Colonic mucosa (tissue), 4 donors: ENCODE data around the gene KCNJ14. TPM values are rescaled to one million over a fixed set of nuclear protein-coding genes. Genes with fewer than 3 reads are reported as not detected.
A peak's percentile ranks its signal among the peaks of the same experiment; 100 is the strongest.

ENCODE experiments used
- DNase-seq: peaks from one replicate; pipeline ENCODE4 v3.0.0-alpha.2; 2020
- H3K27ac ChIP-seq: fragments of 200-600 bp; one replicate; pipeline ENCODE4 v1.8.0; 2021
- H3K27me3 ChIP-seq: fragments of 200-600 bp; one replicate; pipeline ENCODE4 v1.8.0; 2021
- H3K36me3 ChIP-seq: fragments of 200-600 bp; one replicate; pipeline ENCODE4 v1.8.0; 2021
- H3K4me1 ChIP-seq: fragments of 200-600 bp; one replicate; pipeline ENCODE4 v1.8.0; 2021; ENCODE audit warnings: mild to moderate bottlenecking
- H3K4me3 ChIP-seq: fragments of 200-600 bp; one replicate; pipeline ENCODE4 v1.8.0; 2021
- H3K9ac ChIP-seq, 2 donors: one replicate each; pipeline ENCODE4 v1.7.0; 2013; ENCODE audit warnings: control low read depth in 2 of 2, low read depth in 2 of 2, low read length in 2 of 2
- H3K9me3 ChIP-seq: fragments of 200-600 bp; one replicate; pipeline ENCODE4 v1.8.0; 2021
- intact Hi-C: fragments of 100-400 bp; cut with DNase I; formaldehyde crosslinking; loops from one replicate; pipeline ENCODE4 v1.14.1; 2022
- total RNA-seq, 2 donors: library from RNA; stranded (reverse); fragmentation: NEBNext Ultra II Directional in 1 of 2; extraction: Animal tissue kit (Norgen Biotek cat#: 25700) in 1 of 2; gene quantifications; one replicate each; pipeline ENCODE4 v1.2.1, GENCODE V29; 2021
- TF ChIP-seq, protein P1 (sequence below): fragments of 200-600 bp; IDR thresholded peaks from one replicate; pipeline ENCODE4 v1.8.0; 2022; ENCODE audit warnings: antibody characterized with exemption, mild to moderate bottlenecking
- donor health status: healthy.
- donor health status: DM: no; HTN: no; CAD: no.
- donor health status: DM: no; HTN: no; CAD: no.

KCNJ14 gene
- total RNA-seq, 2 donors from 2014 or later, result 0.35 to 0.99 TPM

DNA sequence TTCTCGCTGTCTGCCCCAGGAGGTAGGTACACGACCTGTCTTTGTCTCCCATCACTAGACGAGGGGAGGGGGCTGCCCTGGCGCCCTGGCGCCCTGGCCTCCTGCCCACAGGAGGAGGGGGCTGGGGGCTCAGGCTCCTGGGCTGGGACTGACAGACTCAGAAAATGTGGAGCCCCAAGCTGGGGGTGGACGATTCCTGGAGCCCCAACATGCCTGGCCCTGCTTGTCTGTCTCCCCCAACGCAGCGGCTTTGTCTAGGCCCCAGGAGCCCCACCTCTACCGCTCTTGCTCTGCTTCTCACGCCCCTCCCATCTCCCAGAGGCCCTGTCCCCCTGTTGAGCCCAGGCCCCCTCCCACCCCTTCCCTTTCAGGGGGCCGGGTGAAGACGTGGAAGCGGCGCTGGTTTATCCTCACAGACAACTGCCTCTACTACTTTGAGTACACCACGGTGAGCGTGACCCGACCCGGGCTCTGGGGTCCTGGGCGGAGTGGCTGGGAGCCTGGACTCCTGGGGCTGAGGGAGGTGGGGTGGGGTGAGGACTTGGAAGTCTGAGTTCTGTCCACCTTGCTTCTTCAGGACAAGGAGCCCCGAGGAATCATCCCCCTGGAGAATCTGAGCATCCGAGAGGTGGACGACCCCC lies 22.4 kb downstream of the KCNJ14 start:
- Histone ChIP-seq H3K9me3 (no peaks in the 10 kb centered on the region), H3K36me3 (peaks cover 21% of the 10 kb centered on the region), H3K9ac (no peak overlapping the region), H3K4me3 (no peak overlapping the region), H3K4me1 (no peaks in the 10 kb centered on the region), H3K27ac (no peak overlapping the region), H3K27me3 (no peaks in the 10 kb centered on the region)
- intact Hi-C loops, result no loop called here
- no peak for DNase-seq
- TF ChIP-seq, protein P1, sequence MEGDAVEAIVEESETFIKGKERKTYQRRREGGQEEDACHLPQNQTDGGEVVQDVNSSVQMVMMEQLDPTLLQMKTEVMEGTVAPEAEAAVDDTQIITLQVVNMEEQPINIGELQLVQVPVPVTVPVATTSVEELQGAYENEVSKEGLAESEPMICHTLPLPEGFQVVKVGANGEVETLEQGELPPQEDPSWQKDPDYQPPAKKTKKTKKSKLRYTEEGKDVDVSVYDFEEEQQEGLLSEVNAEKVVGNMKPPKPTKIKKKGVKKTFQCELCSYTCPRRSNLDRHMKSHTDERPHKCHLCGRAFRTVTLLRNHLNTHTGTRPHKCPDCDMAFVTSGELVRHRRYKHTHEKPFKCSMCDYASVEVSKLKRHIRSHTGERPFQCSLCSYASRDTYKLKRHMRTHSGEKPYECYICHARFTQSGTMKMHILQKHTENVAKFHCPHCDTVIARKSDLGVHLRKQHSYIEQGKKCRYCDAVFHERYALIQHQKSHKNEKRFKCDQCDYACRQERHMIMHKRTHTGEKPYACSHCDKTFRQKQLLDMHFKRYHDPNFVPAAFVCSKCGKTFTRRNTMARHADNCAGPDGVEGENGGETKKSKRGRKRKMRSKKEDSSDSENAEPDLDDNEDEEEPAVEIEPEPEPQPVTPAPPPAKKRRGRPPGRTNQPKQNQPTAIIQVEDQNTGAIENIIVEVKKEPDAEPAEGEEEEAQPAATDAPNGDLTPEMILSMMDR, result no peak

DNA sequence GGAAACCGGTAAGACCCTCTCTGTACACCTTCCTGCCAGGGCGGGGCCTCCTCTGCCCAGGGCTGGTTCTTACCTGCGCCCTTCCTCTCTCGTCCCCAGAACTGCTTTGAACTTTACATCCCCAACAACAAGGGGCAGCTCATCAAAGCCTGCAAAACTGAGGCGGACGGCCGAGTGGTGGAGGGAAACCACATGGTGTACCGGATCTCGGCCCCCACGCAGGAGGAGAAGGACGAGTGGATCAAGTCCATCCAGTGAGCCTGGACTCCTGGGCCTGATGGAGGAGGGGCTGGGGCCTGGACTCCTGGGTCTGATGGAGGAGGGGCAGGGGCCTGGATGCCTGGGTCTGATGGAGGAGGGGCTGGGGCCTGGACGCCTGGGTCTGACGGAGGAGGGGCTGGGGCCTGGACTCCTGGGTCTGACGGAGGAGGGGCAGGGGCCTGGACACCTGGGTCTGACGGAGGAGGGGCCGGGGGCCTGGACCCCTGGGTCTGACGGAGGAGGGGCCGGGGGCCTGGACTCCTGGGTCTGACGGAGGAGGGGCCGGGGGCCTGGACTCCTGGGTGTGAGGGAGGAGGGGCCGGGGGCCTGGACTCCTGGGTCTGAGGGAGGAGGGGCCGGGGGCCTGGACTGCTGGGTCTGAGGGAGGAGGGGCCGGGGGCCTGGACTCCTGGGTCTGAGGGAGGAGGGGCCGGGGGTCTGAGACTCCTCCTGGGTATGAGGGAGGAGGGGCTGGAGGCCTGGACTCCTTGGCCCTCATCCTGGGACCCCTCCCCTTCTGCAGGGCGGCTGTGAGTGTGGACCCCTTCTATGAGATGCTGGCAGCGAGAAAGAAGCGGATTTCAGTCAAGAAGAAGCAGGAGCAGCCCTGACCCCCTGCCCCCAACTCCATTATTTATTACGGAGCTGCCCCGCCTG lies 23.2 kb downstream of the KCNJ14 start:
- DNase-seq, result no peak
- no peaks in the 10 kb centered on the region for H3K9me3 ChIP-seq
- intact Hi-C loops, result no loop called here
- TF ChIP-seq, protein P1, result no peak
- no peak overlapping the region for H3K4me3 ChIP-seq
- H3K36me3 ChIP-seq, result peaks cover 13% of the 10 kb centered on the region
- H3K4me1 ChIP-seq, result no peaks in the 10 kb centered on the region
- no peaks in the 10 kb centered on the region for H3K27me3 ChIP-seq
- H3K9ac ChIP-seq, result no peak overlapping the region
- no peak overlapping the region for H3K27ac ChIP-seq

DNA sequence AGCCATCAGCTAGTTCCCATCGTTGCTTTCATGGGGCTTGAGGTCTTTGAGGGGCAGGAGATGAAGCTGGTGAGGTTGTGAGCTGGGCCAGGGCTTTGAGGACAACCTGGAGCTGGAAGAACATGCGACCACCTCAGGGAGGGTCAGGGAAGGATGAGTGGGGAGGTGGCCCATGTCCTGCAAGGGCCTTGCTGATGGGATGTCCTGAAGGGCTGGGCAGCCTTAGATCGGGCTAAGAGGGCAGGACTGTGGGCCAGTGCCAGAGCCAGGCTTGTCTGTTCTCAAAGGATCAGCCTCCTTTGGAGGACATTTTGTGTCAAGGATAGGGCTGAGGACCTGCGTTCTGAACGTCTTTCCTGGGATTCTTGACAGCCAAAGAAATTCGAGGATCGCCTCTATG lies 24.3 kb downstream of the KCNJ14 start:
- no peaks in the 10 kb centered on the region for H3K4me1 ChIP-seq
- no peak overlapping the region for H3K4me3 ChIP-seq
- intact Hi-C loops, result no loop called here
- DNase-seq, result no peak
- H3K36me3 ChIP-seq, result peaks cover 6% of the 10 kb centered on the region
- TF ChIP-seq, protein P1, result no peak
- no peak overlapping the region for H3K27ac ChIP-seq
- H3K9ac ChIP-seq, result no peak overlapping the region
- no peaks in the 10 kb centered on the region for H3K9me3 ChIP-seq
- no peaks in the 10 kb centered on the region for H3K27me3 ChIP-seq

DNA sequence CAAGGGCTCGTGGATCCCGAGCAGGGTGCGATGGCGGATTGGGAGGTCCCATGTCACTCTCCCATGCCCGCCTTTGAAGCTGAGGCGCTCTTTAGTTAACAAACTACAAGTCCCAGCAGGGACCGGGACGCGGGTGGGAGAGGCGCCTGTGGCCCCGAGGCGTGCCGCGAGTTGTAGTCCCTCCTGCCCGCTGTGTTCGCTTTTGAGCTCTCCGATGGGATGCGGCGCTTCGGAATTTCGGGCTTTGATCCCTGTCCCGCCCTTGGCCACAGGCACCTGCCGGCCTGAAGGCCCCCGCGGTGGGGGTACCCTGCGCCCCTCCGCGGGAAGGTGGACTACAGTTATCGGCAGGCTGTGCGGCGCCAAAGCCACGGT lies 24.8 kb downstream of the KCNJ14 start:
- no peaks in the 10 kb centered on the region for H3K27me3 ChIP-seq
- TF ChIP-seq, protein P1, result no peak
- peak overlapping the region; percentile 49 for H3K27ac ChIP-seq
- peaks cover 1% of the 10 kb centered on the region for H3K36me3 ChIP-seq
- peak overlapping the region; percentile 61 to 77 for H3K9ac ChIP-seq
- peak overlapping the region; percentile 38 for H3K4me3 ChIP-seq
- DNase-seq, result peak; percentile 45
- no peaks in the 10 kb centered on the region for H3K4me1 ChIP-seq
- no peaks in the 10 kb centered on the region for H3K9me3 ChIP-seq
- intact Hi-C loops, result no loop called here

DNA sequence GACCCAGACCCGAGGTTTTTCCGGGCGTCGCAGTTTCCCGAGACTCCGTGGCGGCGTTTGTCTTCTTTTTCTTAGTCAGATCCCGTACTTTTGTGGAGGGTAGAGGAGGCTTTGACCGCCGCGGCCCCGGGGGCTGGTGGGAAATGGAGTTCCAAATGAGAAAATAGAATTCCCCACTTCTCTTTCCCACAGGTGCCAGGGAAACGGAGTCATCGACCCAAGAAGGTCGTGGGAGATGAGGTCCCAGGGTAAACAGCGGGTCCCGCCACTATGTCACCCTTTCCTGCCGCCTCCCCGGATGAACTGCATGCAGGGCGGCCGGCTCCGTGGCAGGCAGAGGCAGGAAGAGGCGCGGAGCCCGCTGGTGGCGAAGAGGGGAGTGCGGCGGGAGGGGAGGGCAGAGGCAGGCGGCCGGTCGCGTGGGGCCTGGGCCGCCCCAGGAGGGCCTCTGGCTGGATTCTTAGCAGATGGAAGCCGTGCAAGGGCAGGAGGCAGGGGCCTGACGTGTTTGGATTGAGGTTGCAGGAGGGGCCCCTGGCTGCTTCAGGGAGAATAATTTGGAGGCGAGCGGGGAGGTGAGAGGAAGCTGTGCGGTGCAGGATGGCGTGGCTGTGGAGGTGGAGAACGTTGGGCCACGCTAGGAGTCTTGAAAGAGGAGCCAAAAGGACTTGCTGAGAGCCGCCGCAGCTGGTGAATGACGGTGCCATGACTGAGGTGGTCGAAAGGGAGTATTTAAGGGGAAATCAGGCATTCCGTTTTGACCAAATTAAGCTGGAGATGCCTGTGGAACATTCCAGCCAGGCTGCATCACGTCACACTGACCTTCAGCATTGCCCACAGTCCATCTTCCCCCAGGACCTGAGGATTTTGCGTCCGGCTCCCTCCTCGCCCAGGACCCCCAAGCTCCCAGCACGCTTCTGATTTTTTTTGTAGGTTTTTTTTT lies 25.5 kb downstream of the KCNJ14 start:
- peak overlapping the region; percentile 61 to 77 for H3K9ac ChIP-seq
- TF ChIP-seq, protein P1, result no peak
- DNase-seq, result peak; percentile 44

More for the DNA sequence above, 25.5 kb downstream of the KCNJ14 start:
- no peaks in the 10 kb centered on the region for H3K36me3 ChIP-seq
- no peaks in the 10 kb centered on the region for H3K9me3 ChIP-seq
- peak overlapping the region; percentile 49 for H3K27ac ChIP-seq
- no peaks in the 10 kb centered on the region for H3K4me1 ChIP-seq
- intact Hi-C loops, result no loop called here
- H3K4me3 ChIP-seq, result peak overlapping the region; percentile 38
- H3K27me3 ChIP-seq, result no peaks in the 10 kb centered on the region
